Panc1 (cell line): ENCODE results near the gene SLC66A2. TPM values are rescaled to one million over a fixed set of nuclear protein-coding genes. Genes with fewer than 3 reads are reported as not detected.

Experiments
- ATAC-seq: fragments of 200-7000 bp; cut with Tn5 transposase; 2 replicates; pipeline ENCODE4 v1.9.1; 2020; ENCODE audit warnings: mild to moderate bottlenecking, moderate library complexity
- BruUV-seq: library from RNA; stranded (reverse); fragments of 400-500 nt; replicated peaks from 2 replicates; lab custom pipeline; 2021; lab: Mats Ljungman, UMichigan
- CTCF ChIA-PET: fragments of 300-600 bp; sonication (Branson Sonifier 250); formaldehyde crosslinking; loops from one replicate; lab custom pipeline; 2022; ENCODE audit warnings: antibody characterized with exemption; lab: Charles Lee
- POLR2A ChIA-PET: fragments of 300-600 bp; sonication (Branson Sonifier 250); formaldehyde crosslinking; loops from one replicate; lab custom pipeline; 2022; ENCODE audit warnings: antibody characterized with exemption; lab: Charles Lee
- DNase-seq: peaks from one replicate; pipeline ENCODE4 v3.0.0-alpha.2; 2010; ENCODE audit warnings: low read depth, low spot score
- H3K27ac ChIP-seq: 2 replicates; pipeline ENCODE4 v1.5.1; 2011; ENCODE audit warnings: mild to moderate bottlenecking, low read length, inconsistent platforms
- H3K27me3 ChIP-seq: fragments of 200-500 bp; sonication (Bioruptor generic); 2 replicates; pipeline ENCODE4 v1.6.0; 2014; ENCODE audit warnings: low read length, inconsistent platforms; ENCODE audit not compliant: control insufficient read depth, insufficient read depth
- H3K36me3 ChIP-seq: fragments of 200-500 bp; sonication (Bioruptor generic); 2 replicates; pipeline ENCODE4 v1.5.1; 2014; ENCODE audit warnings: inconsistent platforms, mild to moderate bottlenecking, low read length, moderate library complexity; ENCODE audit not compliant: control insufficient read depth, insufficient read depth
- H3K4me1 ChIP-seq: 2 replicates; pipeline ENCODE4 v1.5.1; 2011; ENCODE audit warnings: inconsistent platforms, mild to moderate bottlenecking, low read length, moderate library complexity; ENCODE audit not compliant: control insufficient read depth, insufficient read depth
- H3K4me3 ChIP-seq, 2 experiments: 2 replicates each; pipeline ENCODE4 v1.5.1; 2011 to 2012; ENCODE audit warnings: low read depth in 2 of 2, low read length in 2 of 2, mild to moderate bottlenecking in 2 of 2, inconsistent platforms in 1 of 2, moderate library complexity in 1 of 2
- H3K9me3 ChIP-seq: fragments of 200-500 bp; sonication (Bioruptor generic); 2 replicates; pipeline ENCODE4 v1.5.1; 2014; ENCODE audit warnings: low read depth, mild to moderate bottlenecking, inconsistent platforms, low read length, moderate library complexity; ENCODE audit not compliant: control insufficient read depth, insufficient read depth
- POLR2AphosphoS5 ChIP-seq: IDR thresholded peaks from 2 replicates; pipeline ENCODE4 v1.6.1; 2012; ENCODE audit warnings: mild to moderate bottlenecking, low read depth, low read length, moderate library complexity
- REST ChIP-seq, 2 experiments: IDR thresholded peaks; 2 replicates each; pipeline ENCODE4 v1.6.1; 2011 to 2012; ENCODE audit warnings: low read depth in 2 of 2, control low read depth in 1 of 2, low read length in 1 of 2, mild to moderate bottlenecking in 1 of 2, moderate library complexity in 1 of 2; ENCODE audit not compliant: insufficient read depth in 1 of 2
- SIN3A ChIP-seq: IDR thresholded peaks from 2 replicates; pipeline ENCODE4 v1.6.1; 2012; ENCODE audit warnings: low read depth, mild to moderate bottlenecking, low read length, moderate library complexity, borderline replicate concordance; ENCODE audit not compliant: insufficient read depth
- TCF7L2 ChIP-seq: IDR thresholded peaks from 2 replicates; pipeline ENCODE4 v1.6.1; 2011; ENCODE audit warnings: mild to moderate bottlenecking, low read depth, low read length, inconsistent platforms
- in situ Hi-C: cut with HindIII; loops from 2 replicates; pipeline ENCODE4 v1.10.0; 2016; ENCODE audit warnings: low sequenced_read_pairs, low pct_unique_long_range_greater_than_20kb
- intact Hi-C: fragments of 100-400 bp; cut with micrococcal nuclease; formaldehyde crosslinking; loops from one replicate; pipeline ENCODE4 v1.10.0; 2022; ENCODE audit not compliant: unreplicated experiment
- total RNA-seq: library from RNA; stranded (reverse); gene quantifications from one replicate; pipeline ENCODE4 v1.2.1, GENCODE V29; 2021; ENCODE audit not compliant: unreplicated experiment
- TF ChIP-seq, protein P1 (sequence below): fragments of 450-650 bp; IDR thresholded peaks from 2 replicates; pipeline ENCODE4 v1.5.1; 2017; ENCODE audit warnings: mild to moderate bottlenecking

The SLC66A2 gene
- total RNA-seq, 1 experiment from 2014 or later = 92.5 TPM

- Histone ChIP-seq H3K36me3 (no peaks in the 10 kb centered on the region; the same call in 1 of the 2 replicates), H3K27me3 (no peaks in the 10 kb centered on the region), H3K9me3 (no peaks in the 10 kb centered on the region), H3K4me1 (peaks cover 17% of the 10 kb centered on the region), H3K4me3 (no peak overlapping the region), H3K27ac (no peak overlapping the region)
- no TSS peak for BruUV-seq
- ATAC-seq (no peak), DNase-seq (no peak)
- TF ChIP-seq REST (IDR thresholded peaks at IDR 0.05; ENCODE audit: insufficient read depth in 1 of 2, low read depth in 2 of 2, low read length in 1 of 2) (no peak), POLR2AphosphoS5 (no peak), TCF7L2 (no peak), SIN3A (no peak)
- TF ChIP-seq, protein P1, sequence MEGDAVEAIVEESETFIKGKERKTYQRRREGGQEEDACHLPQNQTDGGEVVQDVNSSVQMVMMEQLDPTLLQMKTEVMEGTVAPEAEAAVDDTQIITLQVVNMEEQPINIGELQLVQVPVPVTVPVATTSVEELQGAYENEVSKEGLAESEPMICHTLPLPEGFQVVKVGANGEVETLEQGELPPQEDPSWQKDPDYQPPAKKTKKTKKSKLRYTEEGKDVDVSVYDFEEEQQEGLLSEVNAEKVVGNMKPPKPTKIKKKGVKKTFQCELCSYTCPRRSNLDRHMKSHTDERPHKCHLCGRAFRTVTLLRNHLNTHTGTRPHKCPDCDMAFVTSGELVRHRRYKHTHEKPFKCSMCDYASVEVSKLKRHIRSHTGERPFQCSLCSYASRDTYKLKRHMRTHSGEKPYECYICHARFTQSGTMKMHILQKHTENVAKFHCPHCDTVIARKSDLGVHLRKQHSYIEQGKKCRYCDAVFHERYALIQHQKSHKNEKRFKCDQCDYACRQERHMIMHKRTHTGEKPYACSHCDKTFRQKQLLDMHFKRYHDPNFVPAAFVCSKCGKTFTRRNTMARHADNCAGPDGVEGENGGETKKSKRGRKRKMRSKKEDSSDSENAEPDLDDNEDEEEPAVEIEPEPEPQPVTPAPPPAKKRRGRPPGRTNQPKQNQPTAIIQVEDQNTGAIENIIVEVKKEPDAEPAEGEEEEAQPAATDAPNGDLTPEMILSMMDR = no peak
- in situ Hi-C loops = no loop called here
- CTCF ChIA-PET = no interaction called here
- intact Hi-C loops = no loop called here
- POLR2A ChIA-PET = no interaction called here
Observed at GRCh38 chr18:79940814-79941472, 10.5 kb downstream of the SLC66A2 start.

- ChIA-PET CTCF (no interaction called here), POLR2A (no interaction called here)
- Histone ChIP-seq H3K4me3 (no peak overlapping the region), H3K36me3 (no peaks in the 10 kb centered on the region; the same call in 1 of the 2 replicates), H3K4me1 (peaks cover 11% of the 10 kb centered on the region), H3K9me3 (no peaks in the 10 kb centered on the region), H3K27ac (no peak overlapping the region), H3K27me3 (no peaks in the 10 kb centered on the region)
- DNase-seq = no peak
- intact Hi-C loops (no loop called here), in situ Hi-C loops (no loop called here)
- no TSS peak for BruUV-seq
- no peak for ATAC-seq
- TF ChIP-seq SIN3A (no peak), POLR2AphosphoS5 (no peak), TCF7L2 (no peak), REST (IDR thresholded peaks at IDR 0.05; ENCODE audit: insufficient read depth in 1 of 2, low read depth in 2 of 2, low read length in 1 of 2) (no peak)
- TF ChIP-seq, protein P1 = no peak
Observed at GRCh38 chr18:79940126-79940813, 11.2 kb downstream of the SLC66A2 start.
